Endothelial cell of umbilical vein (primary cell): Measurements from ENCODE around the gene CCDC146. TPM values are rescaled to one million over a fixed set of nuclear protein-coding genes. Genes with fewer than 3 reads are reported as not detected.

Experiments used
- BruUV-seq: library from RNA; stranded (reverse); fragments of 400-500 nt; replicated peaks from 2 replicates; lab custom pipeline; 2021; lab: Mats Ljungman, UMichigan
- CTCF ChIA-PET: fragments of 300-600, 350-600 bp; sonication (Branson Sonifier 250); formaldehyde crosslinking; loops from one replicate; lab custom pipeline; 2021; ENCODE audit warnings: antibody characterized with exemption, inconsistent platforms; lab: Charles Lee
- POLR2A ChIA-PET: fragments of 300-600, 350-600 bp; sonication (Branson Sonifier 250); formaldehyde crosslinking; loops from one replicate; lab custom pipeline; 2021; ENCODE audit warnings: antibody characterized with exemption, inconsistent platforms; lab: Charles Lee
- DNase-seq: peaks from one replicate; pipeline ENCODE4 v3.0.0-alpha.2; 2011; ENCODE audit warnings: low read depth, low spot score
- FAIRE-seq: peaks from 2 replicates; lab custom pipeline; 2011; peaks lifted over from hg19 to GRCh38; lab: Jason Lieb, UNC
- H2AFZ ChIP-seq: 2 replicates; pipeline ENCODE4 v1.6.0; 2012; ENCODE audit warnings: low read depth, low read length, control low read depth, inconsistent platforms
- H3K27ac ChIP-seq: 2 replicates; pipeline ENCODE4 v1.5.1; 2011; ENCODE audit warnings: low read depth, mild to moderate bottlenecking, control low read depth, low read length, moderate library complexity; ENCODE audit not compliant: insufficient read depth
- H3K27me3 ChIP-seq, 2 experiments: 2 replicates each; pipeline versions ENCODE4 v1.6.0 to v1.6.1; 2011; ENCODE audit warnings: low read length in 2 of 2, mixed read lengths in 1 of 2; ENCODE audit not compliant: control insufficient read depth in 2 of 2, insufficient read depth in 2 of 2
- H3K36me3 ChIP-seq, 2 experiments: 2 replicates in 1 of 2; 3 replicates in 1 of 2; pipeline ENCODE4 v1.5.1; 2011; ENCODE audit warnings: low read length in 2 of 2, mild to moderate bottlenecking in 1 of 2, moderate library complexity in 1 of 2; ENCODE audit not compliant: control insufficient read depth in 2 of 2, insufficient read depth in 2 of 2; ENCODE audit errors: extremely low read depth in 1 of 2
- H3K4me1 ChIP-seq: 3 replicates; pipeline ENCODE4 v1.5.1; 2011; ENCODE audit warnings: mild to moderate bottlenecking, low read length; ENCODE audit not compliant: control insufficient read depth, insufficient read depth; ENCODE audit errors: extremely low read depth
- H3K4me2 ChIP-seq: 2 replicates; pipeline ENCODE4 v1.6.1; 2011; ENCODE audit warnings: low read length, control low read depth, mixed read lengths; ENCODE audit not compliant: insufficient read depth
- H3K4me3 ChIP-seq, 3 experiments: fragments of 200-600 bp in 1 of 3; sonication (generic), shearing (Covaris generic) in 1 of 3; replicated peaks in 1 of 3; 2 replicates each; pipeline ENCODE4 v1.5.1; 2011 to 2016; ENCODE audit warnings: control low read depth in 3 of 3, low read length in 3 of 3, mild to moderate bottlenecking in 2 of 3, inconsistent platforms in 1 of 3, low read depth in 1 of 3, moderate library complexity in 1 of 3; ENCODE audit not compliant: insufficient read depth in 1 of 3
- H3K79me2 ChIP-seq: 2 replicates; pipeline ENCODE4 v1.6.0; 2012; ENCODE audit warnings: low read length, inconsistent platforms; ENCODE audit not compliant: control insufficient read depth, insufficient read depth
- H3K9ac ChIP-seq: replicated peaks from 2 replicates; pipeline ENCODE3; 2011; ENCODE audit warnings: low read length, control low read depth; ENCODE audit not compliant: insufficient read depth; ENCODE audit errors: extremely low read depth
- H3K9me1 ChIP-seq: replicated peaks from 3 replicates; pipeline ENCODE4 v1.6.0; 2011; ENCODE audit warnings: mild to moderate bottlenecking, low read length; ENCODE audit not compliant: control insufficient read depth, insufficient read depth; ENCODE audit errors: extremely low read depth
- H3K9me3 ChIP-seq: replicated peaks from 2 replicates; pipeline ENCODE4 v1.5.1; 2012; ENCODE audit warnings: low read length, inconsistent platforms; ENCODE audit not compliant: control insufficient read depth, insufficient read depth
- H4K20me1 ChIP-seq: replicated peaks from 2 replicates; pipeline ENCODE3; 2011; ENCODE audit warnings: mild to moderate bottlenecking, low read length; ENCODE audit not compliant: control insufficient read depth, insufficient read depth; ENCODE audit errors: extremely low read depth
- EZH2 ChIP-seq: IDR thresholded peaks from 2 replicates; pipeline ENCODE4 v1.6.1; 2012; ENCODE audit warnings: borderline replicate concordance, low read depth, mild to moderate bottlenecking, moderate library complexity, low read length, inconsistent platforms; ENCODE audit not compliant: severe bottlenecking
- FOS ChIP-seq: IDR thresholded peaks from 2 replicates; pipeline ENCODE4 v1.6.1; 2011; ENCODE audit warnings: mild to moderate bottlenecking, low read length, moderate library complexity, borderline replicate concordance; ENCODE audit not compliant: insufficient read depth
- GATA2 ChIP-seq: IDR thresholded peaks from 2 replicates; pipeline ENCODE4 v1.7.0; 2011; ENCODE audit warnings: low read depth, mild to moderate bottlenecking, moderate library complexity, mixed read lengths, low read length; ENCODE audit not compliant: insufficient read length, insufficient read depth
- JUN ChIP-seq: IDR thresholded peaks from 2 replicates; pipeline ENCODE4 v1.6.1; 2011; ENCODE audit warnings: borderline replicate concordance, low read depth; ENCODE audit not compliant: insufficient read length, insufficient read depth
- MYC ChIP-seq: IDR thresholded peaks from one replicate; pipeline ENCODE4 v1.6.1; 2011; ENCODE audit warnings: mild to moderate bottlenecking, low read depth, low read length
- POLR2A ChIP-seq: IDR thresholded peaks from 2 replicates; pipeline ENCODE4 v1.6.1; 2012; ENCODE audit warnings: low read depth, mild to moderate bottlenecking, control low read depth, low read length
- POLR2AphosphoS5 ChIP-seq: IDR thresholded peaks from 2 replicates; pipeline ENCODE4 v1.6.1; 2012; ENCODE audit warnings: low read depth, mild to moderate bottlenecking, control low read depth, low read length, moderate library complexity; ENCODE audit not compliant: insufficient read depth
- dilution Hi-C: fragments of 300-500 bp; cut with MboI; formaldehyde crosslinking; loops from one replicate; pipeline ENCODE4 v1.15.0; 2019; ENCODE audit warnings: low sequenced_read_pairs; ENCODE audit not compliant: extremely low pct_ligation_motif_present
- intact Hi-C: fragments of 100-400 bp; cut with micrococcal nuclease; formaldehyde crosslinking; loops from one replicate; pipeline ENCODE4 v1.10.0; 2022
- polyA plus RNA-seq, 4 experiments: library from polyadenylated mRNA; depleted of rRNA in 3 of 4; stranded (reverse) in 3 of 4; unstranded in 1 of 4; fragments of >200 nt; gene quantifications; 2 replicates each; pipeline versions ENCODE4 v1.2.1 to v1.2.3, GENCODE V29; 2011 to 2012; ENCODE audit warnings: missing spikeins in 1 of 4
- total RNA-seq: library from RNA; stranded (reverse); gene quantifications from 2 replicates; pipeline ENCODE4 v1.2.3, GENCODE V29; 2021
- TF ChIP-seq, protein P1 (sequence below): IDR thresholded peaks from 2 replicates; pipeline ENCODE4 v1.6.1; 2011; ENCODE audit not compliant: insufficient read depth, insufficient read length
- TF ChIP-seq, protein P2 (sequence below), 2 donors: IDR thresholded peaks; 1 replicate in 1 of 2; 2 replicates in 1 of 2; pipeline ENCODE4 v1.5.1; 2011; ENCODE audit warnings: low read length in 2 of 2, mild to moderate bottlenecking in 2 of 2, moderate library complexity in 2 of 2, control low read depth in 1 of 2, inconsistent platforms in 1 of 2, low read depth in 1 of 2; ENCODE audit not compliant: insufficient read depth in 1 of 2; ENCODE audit errors: extremely low read depth in 1 of 2

The CCDC146 gene
- total and polyA plus RNA-seq, 2 donors (not counting 3 experiments of a cell fraction or from before 2014, with no cell fraction given), result 0.65 to 2.2 TPM

DNA sequence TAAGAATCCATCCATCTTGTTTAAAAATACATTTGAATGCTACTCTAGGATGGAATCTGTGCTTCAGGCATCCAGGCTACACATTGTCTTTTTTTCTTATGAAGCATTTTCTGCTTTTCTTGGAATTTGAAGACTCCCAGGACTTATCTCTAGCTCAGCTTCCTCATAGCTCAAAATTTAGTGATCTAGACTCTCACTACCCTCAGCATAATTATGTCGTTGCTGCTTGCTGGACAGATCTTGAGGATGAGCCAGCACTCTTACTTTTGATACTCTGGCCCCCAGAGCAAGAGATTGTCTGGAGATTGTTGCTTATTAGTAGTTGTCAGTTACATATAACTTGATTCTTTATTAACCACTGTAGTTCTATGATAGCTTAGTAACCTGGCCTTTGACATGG is 160.5 kb downstream of the CCDC146 start:
- Histone ChIP-seq H3K27ac (no peak overlapping the region), H3K79me2 (no peaks in the 10 kb centered on the region), H3K27me3 (no peaks in the 10 kb centered on the region), H3K9me1 (no peaks in the 10 kb centered on the region), H3K9ac (no peak overlapping the region), H3K4me1 (peaks cover 6% of the 10 kb centered on the region), H3K4me3 (no peak overlapping the region), H3K4me2 (no peak overlapping the region), H3K9me3 (no peaks in the 10 kb centered on the region), H3K36me3 (no peaks in the 10 kb centered on the region), H2AFZ (no peak overlapping the region), H4K20me1 (no peaks in the 10 kb centered on the region)
- no peak for DNase-seq
- ChIA-PET CTCF (interaction anchor here (0.9 kb wide), 1 partner anchor 36 kb away, joined by 3 read pairs; no protein-coding TSS in a partner anchor), POLR2A (no interaction called here)
- TF ChIP-seq EZH2 (no peak), JUN (no peak), GATA2 (no peak), POLR2A (no peak)
- TF ChIP-seq, protein P1, sequence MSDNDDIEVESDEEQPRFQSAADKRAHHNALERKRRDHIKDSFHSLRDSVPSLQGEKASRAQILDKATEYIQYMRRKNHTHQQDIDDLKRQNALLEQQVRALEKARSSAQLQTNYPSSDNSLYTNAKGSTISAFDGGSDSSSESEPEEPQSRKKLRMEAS, result no peak
- intact Hi-C loops (no loop called here), dilution Hi-C loops (no loop called here)
- FAIRE-seq, result no peak
- BruUV-seq, result no TSS peak

DNA sequence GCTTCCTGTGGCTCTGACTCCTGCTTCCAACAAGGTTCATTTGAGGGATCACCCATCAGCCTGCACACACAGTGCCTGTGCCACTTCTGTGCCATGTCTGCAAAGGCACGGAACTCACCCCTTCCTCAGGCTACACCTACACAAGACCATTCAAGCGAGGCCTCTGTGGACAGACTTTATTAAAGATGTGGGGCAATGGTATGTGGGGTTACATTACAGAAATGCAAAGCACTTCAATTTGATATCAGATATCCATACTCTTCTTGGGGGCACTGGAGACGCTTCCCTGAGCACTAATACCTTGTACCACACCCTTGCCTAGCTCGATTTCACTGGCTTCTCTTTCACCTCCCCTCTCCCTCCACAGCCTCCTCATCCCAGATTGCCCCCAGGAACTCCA is 161.6 kb downstream of the CCDC146 start:
- dilution Hi-C loops (no loop called here), intact Hi-C loops (no loop called here)
- CTCF ChIA-PET, result no interaction called here
- no peaks in the 10 kb centered on the region for H3K9me1 ChIP-seq
- H3K9ac ChIP-seq, result no peak overlapping the region
- H3K4me3 ChIP-seq, result no peak overlapping the region
- no peak overlapping the region for H3K4me2 ChIP-seq
- no peak overlapping the region for H3K27ac ChIP-seq
- no peaks in the 10 kb centered on the region for H3K79me2 ChIP-seq
- no peak for FAIRE-seq
- TF ChIP-seq EZH2 (no peak), JUN (no peak), FOS (no peak), MYC (no peak), GATA2 (no peak), POLR2A (no peak), POLR2AphosphoS5 (no peak)
- TF ChIP-seq, protein P2, sequence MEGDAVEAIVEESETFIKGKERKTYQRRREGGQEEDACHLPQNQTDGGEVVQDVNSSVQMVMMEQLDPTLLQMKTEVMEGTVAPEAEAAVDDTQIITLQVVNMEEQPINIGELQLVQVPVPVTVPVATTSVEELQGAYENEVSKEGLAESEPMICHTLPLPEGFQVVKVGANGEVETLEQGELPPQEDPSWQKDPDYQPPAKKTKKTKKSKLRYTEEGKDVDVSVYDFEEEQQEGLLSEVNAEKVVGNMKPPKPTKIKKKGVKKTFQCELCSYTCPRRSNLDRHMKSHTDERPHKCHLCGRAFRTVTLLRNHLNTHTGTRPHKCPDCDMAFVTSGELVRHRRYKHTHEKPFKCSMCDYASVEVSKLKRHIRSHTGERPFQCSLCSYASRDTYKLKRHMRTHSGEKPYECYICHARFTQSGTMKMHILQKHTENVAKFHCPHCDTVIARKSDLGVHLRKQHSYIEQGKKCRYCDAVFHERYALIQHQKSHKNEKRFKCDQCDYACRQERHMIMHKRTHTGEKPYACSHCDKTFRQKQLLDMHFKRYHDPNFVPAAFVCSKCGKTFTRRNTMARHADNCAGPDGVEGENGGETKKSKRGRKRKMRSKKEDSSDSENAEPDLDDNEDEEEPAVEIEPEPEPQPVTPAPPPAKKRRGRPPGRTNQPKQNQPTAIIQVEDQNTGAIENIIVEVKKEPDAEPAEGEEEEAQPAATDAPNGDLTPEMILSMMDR (IDR thresholded peaks at IDR 0.05; ENCODE audit: extremely low read depth in 1 of 2, insufficient read depth in 1 of 2, low read depth in 1 of 2, low read length in 2 of 2), result no peak
- TF ChIP-seq, protein P1, result no peak
- H4K20me1 ChIP-seq, result no peaks in the 10 kb centered on the region
- POLR2A ChIA-PET, result no interaction called here
- H3K36me3 ChIP-seq, result no peaks in the 10 kb centered on the region
- no peak for DNase-seq
- H2AFZ ChIP-seq, result no peak overlapping the region
- BruUV-seq, result no TSS peak
- no peaks in the 10 kb centered on the region for H3K9me3 ChIP-seq
- no peaks in the 10 kb centered on the region for H3K27me3 ChIP-seq
- peaks cover 13% of the 10 kb centered on the region for H3K4me1 ChIP-seq
